Neural cell (in vitro differentiated cells): ENCODE data around the gene IL1RAP.
"Not testable (repeated sequence)": the region's sequence is repeated elsewhere in the genome, so short reads cannot be mapped to it uniquely, and the experiment has no call there.

Experiments used
- CTCF ChIP-seq: fragments of 450-650 bp; IDR thresholded peaks from 2 replicates; pipeline ENCODE4 v1.5.1; 2014; ENCODE audit warnings: antibody characterized with exemption, mild to moderate bottlenecking, moderate library complexity; ENCODE audit not compliant: poor library complexity, severe bottlenecking
- EZH2 ChIP-seq: fragments of 200-600, 300-800 bp; shearing (Covaris generic), sonication (generic); IDR thresholded peaks from 2 replicates; pipeline ENCODE4 v1.6.1; 2014; ENCODE audit warnings: antibody characterized with exemption, low read length, borderline replicate concordance, mild to moderate bottlenecking; ENCODE audit not compliant: insufficient read depth, poor library complexity, severe bottlenecking
- TAF1 ChIP-seq: IDR thresholded peaks from 2 replicates; pipeline ENCODE4 v1.6.1; 2012; ENCODE audit warnings: low read depth

- TF ChIP-seq EZH2, CTCF, TAF1: not testable (repeated sequence)
These were observed 4.6 kb downstream of the IL1RAP start for GRCh38 chr3:190518531-190518930.
